Measurements from ENCODE around the gene ELOVL5.
"Not testable (repeated sequence)": the region's sequence is repeated elsewhere in the genome, so short reads cannot be mapped to it uniquely, and the experiment has no call there.

The ELOVL5 gene

DNA sequence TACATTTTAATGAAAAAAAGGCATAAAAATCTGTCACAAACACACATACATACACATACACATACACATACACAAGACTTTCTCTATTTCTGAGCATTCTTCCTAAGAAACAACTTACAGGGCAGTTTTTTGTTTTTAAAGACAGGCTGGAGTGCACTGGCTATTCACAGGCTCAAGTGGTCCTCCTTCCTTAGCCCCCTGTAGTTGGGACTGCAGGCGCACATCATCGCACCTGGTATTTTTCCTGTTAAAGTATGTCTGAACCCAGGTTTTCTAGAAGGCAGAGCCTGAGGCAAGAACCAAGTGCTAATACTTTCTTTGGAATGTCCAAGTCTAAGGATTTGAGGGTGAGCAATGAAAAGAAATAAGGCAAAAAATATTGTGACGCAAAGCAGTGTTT lies 41.3 kb upstream of the ELOVL5 start:
- Histone ChIP-seq H3K27me3 (replicated peaks) (no peaks in the 10 kb centered on the region), H3K4me3 (ENCODE audit: low read depth, low read length) (no peak overlapping the region), H3K27ac (no peak overlapping the region), H3K36me3 (replicated peaks) (no peaks in the 10 kb centered on the region)
- in situ Hi-C loops (cut with HindIII; ENCODE audit: low pct_ligation_motif_present, low sequenced_read_pairs): no loop called here
- TF ChIP-seq, protein P1, sequence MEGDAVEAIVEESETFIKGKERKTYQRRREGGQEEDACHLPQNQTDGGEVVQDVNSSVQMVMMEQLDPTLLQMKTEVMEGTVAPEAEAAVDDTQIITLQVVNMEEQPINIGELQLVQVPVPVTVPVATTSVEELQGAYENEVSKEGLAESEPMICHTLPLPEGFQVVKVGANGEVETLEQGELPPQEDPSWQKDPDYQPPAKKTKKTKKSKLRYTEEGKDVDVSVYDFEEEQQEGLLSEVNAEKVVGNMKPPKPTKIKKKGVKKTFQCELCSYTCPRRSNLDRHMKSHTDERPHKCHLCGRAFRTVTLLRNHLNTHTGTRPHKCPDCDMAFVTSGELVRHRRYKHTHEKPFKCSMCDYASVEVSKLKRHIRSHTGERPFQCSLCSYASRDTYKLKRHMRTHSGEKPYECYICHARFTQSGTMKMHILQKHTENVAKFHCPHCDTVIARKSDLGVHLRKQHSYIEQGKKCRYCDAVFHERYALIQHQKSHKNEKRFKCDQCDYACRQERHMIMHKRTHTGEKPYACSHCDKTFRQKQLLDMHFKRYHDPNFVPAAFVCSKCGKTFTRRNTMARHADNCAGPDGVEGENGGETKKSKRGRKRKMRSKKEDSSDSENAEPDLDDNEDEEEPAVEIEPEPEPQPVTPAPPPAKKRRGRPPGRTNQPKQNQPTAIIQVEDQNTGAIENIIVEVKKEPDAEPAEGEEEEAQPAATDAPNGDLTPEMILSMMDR (IDR thresholded peaks at IDR 0.05; ENCODE audit: low read depth, low read length, missing control alignments): no peak
- no peak for DNase-seq

DNA sequence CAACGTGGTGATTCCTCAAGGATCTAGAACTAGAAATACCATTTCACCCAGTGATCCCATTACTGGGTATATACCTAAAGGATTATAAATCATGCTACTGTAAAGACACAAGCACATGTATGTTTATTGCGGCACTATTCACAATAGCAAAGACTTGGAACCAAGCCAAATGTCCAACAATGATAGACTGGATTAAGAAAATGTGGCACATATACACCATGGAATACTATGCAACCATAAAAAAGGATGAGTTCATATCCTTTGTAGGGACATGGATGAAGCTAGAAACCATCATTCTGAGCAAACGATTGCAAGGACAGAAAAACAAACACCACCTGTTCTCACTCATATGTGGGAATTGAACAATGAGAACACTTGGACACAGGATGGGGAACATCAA lies 39.9 kb upstream of the ELOVL5 start:
- H3K36me3 ChIP-seq (replicated peaks); H3K27ac ChIP-seq; H3K4me3 ChIP-seq (ENCODE audit: low read depth, low read length); in situ Hi-C loops (cut with HindIII; ENCODE audit: low pct_ligation_motif_present, low sequenced_read_pairs); DNase-seq; H3K27me3 ChIP-seq (replicated peaks): not testable (repeated sequence)

DNA sequence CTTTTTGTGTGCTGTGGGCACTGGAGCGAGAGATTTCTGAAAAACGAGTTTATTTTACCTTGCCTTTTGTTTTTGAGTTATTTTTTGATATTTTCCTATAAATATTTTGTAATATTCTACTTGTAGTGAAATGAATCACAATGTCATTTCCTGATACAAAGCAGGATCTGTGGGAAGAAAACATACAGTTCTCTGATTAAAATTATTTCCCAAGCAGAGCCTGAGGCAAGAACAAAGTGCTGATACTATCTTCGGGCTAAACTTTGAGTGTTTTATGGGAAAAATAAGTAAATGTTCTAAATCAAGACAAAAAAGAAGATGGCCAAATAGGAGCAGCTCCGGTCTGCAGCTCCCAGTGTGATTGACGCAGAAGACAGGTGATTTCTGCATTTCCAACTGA lies 33.7 kb upstream of the ELOVL5 start:
- no peak for DNase-seq
- Histone ChIP-seq H3K4me3 (ENCODE audit: low read depth, low read length) (no peak overlapping the region), H3K36me3 (replicated peaks) (no peaks in the 10 kb centered on the region), H3K27ac (no peak overlapping the region), H3K27me3 (replicated peaks) (no peaks in the 10 kb centered on the region)
- in situ Hi-C loops (cut with HindIII; ENCODE audit: low pct_ligation_motif_present, low sequenced_read_pairs): no loop called here
- TF ChIP-seq, protein P1 (IDR thresholded peaks at IDR 0.05; ENCODE audit: low read depth, low read length, missing control alignments): no peak

DNA sequence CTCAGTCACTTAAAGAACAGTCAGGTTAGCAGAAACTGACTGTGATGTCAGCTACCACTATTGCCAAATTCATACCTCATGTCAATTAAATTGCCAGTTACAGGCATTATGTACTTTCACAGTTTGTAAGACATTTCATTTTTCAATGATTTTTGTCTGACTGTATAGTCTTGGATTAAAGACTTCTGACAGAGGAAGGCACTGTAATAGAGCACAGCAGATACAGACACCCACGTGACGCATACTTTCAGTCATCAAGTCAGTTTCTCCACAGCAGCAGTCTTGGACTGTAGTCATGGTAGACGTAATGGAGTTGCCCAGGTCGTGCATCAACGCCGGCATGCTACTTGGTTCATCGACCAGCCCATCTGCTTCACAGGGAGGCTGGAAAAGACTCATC lies 29.5 kb upstream of the ELOVL5 start:
- DNase-seq: no peak
- Histone ChIP-seq H3K27me3 (replicated peaks) (no peaks in the 10 kb centered on the region), H3K36me3 (replicated peaks) (no peaks in the 10 kb centered on the region), H3K4me3 (ENCODE audit: low read depth, low read length) (no peak overlapping the region), H3K27ac (no peak overlapping the region)
- in situ Hi-C loops (cut with HindIII; ENCODE audit: low pct_ligation_motif_present, low sequenced_read_pairs): no loop called here
- TF ChIP-seq, protein P1 (IDR thresholded peaks at IDR 0.05; ENCODE audit: low read depth, low read length, missing control alignments): no peak

DNA sequence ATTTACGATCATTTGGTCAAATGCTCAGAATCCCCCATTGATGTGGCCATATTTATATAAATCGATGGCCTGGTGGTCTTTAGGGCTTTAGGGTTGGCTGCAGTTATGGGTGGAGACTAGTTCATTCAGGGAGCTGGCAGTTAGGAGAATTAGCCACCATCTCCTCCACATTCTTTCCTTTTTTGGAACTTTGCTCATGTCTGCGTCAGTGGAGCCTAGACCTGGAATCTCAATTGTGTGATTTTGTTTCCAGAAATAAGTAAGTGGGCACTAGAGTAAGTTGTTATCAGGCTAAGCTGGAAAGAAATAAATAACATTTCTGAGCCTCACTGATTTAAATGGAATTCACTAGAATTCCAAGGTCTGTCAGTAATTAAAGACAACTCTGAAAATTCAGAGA lies 29.0 kb upstream of the ELOVL5 start:
- in situ Hi-C loops (cut with HindIII; ENCODE audit: low pct_ligation_motif_present, low sequenced_read_pairs): no loop called here
- Histone ChIP-seq H3K36me3 (replicated peaks) (no peaks in the 10 kb centered on the region), H3K27me3 (replicated peaks) (no peaks in the 10 kb centered on the region), H3K27ac (no peak overlapping the region), H3K4me3 (ENCODE audit: low read depth, low read length) (no peak overlapping the region)
- TF ChIP-seq, protein P1 (IDR thresholded peaks at IDR 0.05; ENCODE audit: low read depth, low read length, missing control alignments): no peak
- no peak for DNase-seq

DNA sequence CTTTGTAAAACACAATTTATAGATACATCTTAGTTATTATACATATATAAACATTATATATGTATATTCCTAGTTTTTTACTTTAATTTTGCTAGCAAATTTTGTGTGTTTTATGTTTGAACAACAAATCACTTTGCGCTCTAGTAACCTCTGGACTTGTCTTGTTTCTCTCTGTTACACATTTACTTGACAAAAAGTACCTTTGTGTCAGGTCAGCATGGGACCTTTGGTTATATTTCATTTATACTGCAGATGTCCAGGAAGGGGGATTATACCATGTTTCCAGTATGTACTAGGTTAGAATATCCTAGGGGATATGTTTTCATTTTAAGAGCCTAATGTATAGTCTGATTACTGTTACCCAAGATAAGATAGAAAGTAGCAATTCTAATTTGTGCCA lies 28.5 kb upstream of the ELOVL5 start:
- Histone ChIP-seq H3K27me3 (replicated peaks) (no peaks in the 10 kb centered on the region), H3K27ac (no peak overlapping the region), H3K4me3 (ENCODE audit: low read depth, low read length) (no peak overlapping the region), H3K36me3 (replicated peaks) (no peaks in the 10 kb centered on the region)
- no peak for DNase-seq
- in situ Hi-C loops (cut with HindIII; ENCODE audit: low pct_ligation_motif_present, low sequenced_read_pairs): no loop called here
- TF ChIP-seq, protein P1 (IDR thresholded peaks at IDR 0.05; ENCODE audit: low read depth, low read length, missing control alignments): no peak

All from brain microvascular endothelial cell (primary cell).